HG02763 (cell line): ENCODE measurements around the gene ZC3H10.
"Not testable (repeated sequence)": the region's sequence is repeated elsewhere in the genome, so short reads cannot be mapped to it uniquely, and the experiment has no call there.

Experiments
- ATAC-seq: cut with Tn5 transposase; IDR thresholded peaks from one replicate; pipeline ENCODE4 v1.9.1; 2021; ENCODE audit warnings: mild to moderate bottlenecking, moderate library complexity; ENCODE audit not compliant: unreplicated experiment

ZC3H10 gene, protein sequence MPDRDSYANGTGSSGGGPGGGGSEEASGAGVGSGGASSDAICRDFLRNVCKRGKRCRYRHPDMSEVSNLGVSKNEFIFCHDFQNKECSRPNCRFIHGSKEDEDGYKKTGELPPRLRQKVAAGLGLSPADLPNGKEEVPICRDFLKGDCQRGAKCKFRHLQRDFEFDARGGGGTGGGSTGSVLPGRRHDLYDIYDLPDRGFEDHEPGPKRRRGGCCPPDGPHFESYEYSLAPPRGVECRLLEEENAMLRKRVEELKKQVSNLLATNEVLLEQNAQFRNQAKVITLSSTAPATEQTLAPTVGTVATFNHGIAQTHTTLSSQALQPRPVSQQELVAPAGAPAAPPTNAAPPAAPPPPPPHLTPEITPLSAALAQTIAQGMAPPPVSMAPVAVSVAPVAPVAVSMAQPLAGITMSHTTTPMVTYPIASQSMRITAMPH

DNA sequence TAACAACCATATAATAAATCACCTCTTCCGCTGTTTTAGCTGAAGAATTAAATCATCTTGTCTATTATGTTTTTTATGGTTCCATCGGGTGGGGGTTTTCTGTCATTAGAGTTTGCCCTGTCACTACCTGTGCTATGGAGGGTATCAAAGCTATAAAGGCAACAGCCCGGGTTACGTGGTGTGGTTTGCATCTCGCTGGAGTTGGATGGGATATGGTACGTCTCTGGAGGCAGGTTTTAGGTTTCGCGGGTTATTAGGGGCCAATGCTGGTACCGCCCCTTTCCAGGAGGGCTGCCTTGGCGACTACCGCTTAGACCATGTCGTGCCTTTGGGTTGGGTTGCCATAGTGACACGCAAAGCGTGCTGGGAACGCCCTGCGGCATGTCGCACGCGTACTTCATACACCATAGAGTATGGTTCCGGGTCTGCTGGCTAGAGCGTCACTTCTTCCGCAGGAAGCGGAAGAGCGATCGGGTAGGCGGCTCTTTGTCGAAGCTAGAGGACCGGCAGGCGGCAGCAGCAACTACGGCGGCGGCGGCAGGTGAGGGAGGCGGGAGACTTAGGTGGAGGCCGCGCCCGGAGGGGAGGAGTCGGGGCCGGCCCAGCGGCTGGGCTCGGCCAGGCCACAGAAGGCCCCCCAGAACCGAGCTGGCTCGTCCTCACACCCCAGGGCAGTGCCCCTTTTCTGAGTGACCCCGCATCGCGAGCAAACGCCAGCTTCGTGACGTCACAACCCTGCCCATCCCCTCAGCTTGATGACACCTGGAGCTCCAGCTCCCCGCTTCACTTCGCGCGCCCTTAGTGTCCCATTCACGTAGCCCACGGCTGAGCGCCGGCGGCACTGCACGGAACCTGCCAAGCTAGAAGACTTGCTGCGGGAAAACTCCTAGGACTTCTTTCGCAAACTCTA, at the start of gene ZC3H10:
ZC3H10 (plus strand) TSS at position 489 of the 910 bp plus-strand sequence. CDS start 2,297 bp downstream, outside the sequence.
- peak; percentile 75 for ATAC-seq

DNA sequence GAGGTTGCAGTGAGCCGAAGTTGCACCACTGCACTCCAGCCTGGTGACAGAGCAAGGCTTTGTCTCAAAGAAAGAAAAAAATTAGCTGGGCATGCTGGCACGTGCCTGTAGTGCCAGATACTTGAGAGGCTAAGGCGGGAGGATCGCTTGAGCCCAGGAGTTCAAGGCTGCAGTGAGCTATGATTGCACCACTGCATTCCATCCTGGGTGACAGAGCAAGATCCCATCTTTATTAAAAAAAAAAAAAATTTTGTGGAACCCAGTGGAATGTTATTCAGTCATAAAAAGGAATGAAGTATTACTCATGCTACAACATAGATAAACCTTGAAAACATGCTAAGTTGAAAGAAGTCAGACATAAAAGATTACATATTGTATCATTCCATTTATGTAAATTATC, 46.4 kb upstream of the ZC3H10 start:
- no peak for ATAC-seq

DNA sequence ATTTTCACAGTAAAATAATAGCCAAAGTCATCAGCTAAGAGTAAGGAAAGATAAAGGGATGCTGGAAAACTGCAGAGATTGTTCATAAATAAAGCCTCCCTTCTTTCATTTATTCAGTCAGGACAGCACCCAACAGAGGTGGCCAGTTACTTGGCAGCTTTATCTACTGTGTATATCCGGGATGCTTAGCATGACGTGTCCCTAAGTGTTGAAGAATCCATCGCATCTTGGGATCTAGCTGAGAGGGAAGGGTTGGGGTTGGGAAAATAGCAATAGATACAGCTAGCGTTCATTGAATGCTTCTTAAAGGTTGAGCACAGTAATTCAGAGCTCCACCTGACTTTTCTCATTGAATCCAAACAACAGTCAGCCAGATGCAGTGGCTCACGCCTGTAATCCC, 43.7 kb upstream of the ZC3H10 start:
- ATAC-seq, result no peak

DNA sequence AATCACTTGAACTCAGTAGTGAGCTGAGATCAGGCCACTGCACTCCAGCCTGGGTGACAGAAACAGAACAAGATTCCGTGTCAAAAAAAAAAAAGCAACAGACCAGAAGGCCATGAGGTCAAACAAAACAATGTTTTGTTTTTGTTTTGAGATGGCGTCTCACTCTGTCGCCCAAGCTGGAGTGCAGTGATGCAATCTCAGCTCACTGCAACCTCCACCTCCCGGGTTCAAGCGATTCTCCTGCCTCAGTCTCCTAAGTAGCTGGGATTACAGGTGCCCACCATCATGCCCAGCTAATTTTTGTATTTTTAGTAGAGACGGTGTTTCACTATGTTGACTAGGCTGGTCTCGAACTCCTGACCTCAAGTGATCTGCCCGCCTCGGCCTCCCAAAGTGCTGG, 40.1 kb upstream of the ZC3H10 start:
- not testable (repeated sequence) for ATAC-seq

DNA sequence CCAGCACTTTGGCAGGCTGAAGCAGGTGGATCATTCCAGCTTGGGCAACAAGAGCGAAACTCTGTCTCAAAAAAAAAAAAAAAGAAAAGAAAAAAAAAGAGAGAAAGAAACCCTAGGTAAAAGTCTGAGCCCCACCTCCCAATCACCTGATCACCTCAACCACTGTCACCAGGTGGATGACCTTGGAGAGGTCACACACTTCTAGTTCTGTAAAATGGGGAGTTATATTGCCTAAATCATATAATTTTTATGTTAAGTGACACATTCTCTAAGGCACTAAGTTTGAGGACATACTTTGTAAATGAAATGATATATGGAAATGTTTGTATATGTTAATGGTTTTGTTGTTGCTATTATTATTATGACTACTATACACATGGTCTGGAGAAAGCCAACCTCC, 39.6 kb upstream of the ZC3H10 start:
- no peak for ATAC-seq

DNA sequence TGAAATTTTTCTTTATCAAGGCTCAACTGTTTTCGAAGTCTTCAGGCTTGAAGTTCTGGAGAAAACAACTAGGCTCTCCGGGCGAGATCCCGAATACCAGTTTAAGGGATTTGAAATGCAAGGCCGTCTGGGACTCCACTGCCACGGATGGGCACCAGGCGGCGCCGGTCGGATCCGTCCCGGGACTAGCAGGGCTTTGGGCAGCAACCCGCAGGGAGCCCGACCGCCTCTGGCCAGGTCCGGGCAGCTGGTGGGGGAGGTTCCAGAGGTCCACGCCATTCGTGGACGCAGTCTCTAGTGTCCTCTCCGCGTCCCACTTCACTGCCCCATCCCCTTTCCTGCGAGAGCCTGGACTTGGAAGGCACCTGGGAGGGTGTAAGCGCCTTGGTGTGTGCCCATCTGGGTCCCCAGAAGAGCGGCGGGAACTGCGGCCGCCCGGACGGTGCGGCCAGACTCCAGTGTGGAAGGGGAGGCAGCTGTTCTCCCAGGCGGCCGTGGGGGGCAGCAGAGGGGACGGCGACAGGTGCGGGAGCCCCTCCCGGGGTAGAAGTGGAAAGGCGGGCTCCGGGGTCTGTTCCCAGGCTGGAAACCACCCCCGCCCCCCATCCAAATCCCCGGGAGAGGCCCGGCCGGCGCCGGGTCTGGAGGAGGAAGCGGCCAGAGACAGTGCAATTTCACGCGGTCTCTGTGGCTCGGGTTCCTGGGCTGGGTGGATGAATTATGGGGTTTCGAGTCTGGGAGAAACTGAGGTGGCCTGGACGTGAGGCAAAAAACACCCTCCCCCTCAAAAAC, 38.9 kb upstream of the ZC3H10 start:
- ATAC-seq, result no peak

DNA sequence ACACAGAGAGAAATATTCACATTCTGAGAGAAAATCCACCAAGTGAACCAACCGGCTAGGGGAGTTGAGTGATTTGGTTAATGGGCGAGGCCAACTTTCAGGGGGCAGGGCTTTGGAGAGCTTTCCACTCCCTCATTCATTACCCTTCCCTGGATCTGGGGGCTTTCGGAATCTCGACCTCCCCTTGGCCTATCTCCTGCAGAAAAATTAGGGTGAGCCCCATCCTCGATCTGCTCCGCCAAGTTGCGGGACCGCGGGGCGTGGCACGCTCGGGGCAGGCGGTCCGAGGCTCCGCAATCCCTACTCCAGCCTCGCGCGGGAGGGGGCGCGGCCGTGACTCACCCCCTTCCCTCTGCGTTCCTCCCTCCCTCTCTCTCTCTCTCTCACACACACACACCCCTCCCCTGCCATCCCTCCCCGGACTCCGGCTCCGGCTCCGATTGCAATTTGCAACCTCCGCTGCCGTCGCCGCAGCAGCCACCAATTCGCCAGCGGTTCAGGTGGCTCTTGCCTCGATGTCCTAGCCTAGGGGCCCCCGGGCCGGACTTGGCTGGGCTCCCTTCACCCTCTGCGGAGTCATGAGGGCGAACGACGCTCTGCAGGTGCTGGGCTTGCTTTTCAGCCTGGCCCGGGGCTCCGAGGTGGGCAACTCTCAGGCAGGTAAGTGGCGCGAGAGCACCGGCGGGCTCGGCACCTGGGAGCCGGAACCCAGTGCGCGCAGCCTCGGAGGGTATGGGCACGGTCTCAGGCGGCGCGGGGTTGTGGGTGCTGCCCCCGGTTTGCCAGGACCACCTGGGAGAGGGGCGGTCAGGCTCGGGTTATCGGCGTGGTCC, 38.1 kb upstream of the ZC3H10 start, which contains the start of gene ERBB3:
ERBB3 (plus strand) TSS at position 443 of the 833 bp plus-strand sequence; CDS start at position 579, 136 bp downstream.
- no peak for ATAC-seq

DNA sequence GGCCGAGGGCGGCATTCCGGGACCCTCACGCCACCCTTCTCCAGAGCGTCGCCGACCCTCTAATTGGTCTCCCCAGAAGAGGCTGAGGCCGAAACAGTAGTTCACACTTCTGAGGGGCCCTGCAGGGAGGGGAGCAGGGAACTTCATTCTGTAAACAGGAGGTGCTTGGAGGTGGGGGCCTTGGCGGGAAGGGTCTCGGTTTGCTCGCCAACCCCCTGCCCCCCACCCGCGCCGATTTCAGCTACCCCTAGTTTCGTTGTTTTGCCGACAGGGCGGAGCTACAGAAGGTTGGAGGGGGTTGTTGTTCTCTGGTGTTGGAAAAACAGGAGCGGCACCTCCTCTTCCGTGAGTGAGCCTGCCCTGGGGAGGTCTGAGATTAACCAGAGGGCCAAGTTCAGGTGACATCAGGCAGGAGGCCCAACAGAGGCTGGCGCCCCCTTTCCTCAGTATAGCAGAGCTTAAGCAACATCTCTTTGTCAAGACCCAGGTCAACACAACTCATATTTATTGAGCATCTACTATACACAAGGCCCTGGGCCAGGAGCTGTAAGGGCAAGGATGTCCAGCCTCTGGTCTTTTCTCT, 37.4 kb upstream of the ZC3H10 start:
- ATAC-seq, result no peak

DNA sequence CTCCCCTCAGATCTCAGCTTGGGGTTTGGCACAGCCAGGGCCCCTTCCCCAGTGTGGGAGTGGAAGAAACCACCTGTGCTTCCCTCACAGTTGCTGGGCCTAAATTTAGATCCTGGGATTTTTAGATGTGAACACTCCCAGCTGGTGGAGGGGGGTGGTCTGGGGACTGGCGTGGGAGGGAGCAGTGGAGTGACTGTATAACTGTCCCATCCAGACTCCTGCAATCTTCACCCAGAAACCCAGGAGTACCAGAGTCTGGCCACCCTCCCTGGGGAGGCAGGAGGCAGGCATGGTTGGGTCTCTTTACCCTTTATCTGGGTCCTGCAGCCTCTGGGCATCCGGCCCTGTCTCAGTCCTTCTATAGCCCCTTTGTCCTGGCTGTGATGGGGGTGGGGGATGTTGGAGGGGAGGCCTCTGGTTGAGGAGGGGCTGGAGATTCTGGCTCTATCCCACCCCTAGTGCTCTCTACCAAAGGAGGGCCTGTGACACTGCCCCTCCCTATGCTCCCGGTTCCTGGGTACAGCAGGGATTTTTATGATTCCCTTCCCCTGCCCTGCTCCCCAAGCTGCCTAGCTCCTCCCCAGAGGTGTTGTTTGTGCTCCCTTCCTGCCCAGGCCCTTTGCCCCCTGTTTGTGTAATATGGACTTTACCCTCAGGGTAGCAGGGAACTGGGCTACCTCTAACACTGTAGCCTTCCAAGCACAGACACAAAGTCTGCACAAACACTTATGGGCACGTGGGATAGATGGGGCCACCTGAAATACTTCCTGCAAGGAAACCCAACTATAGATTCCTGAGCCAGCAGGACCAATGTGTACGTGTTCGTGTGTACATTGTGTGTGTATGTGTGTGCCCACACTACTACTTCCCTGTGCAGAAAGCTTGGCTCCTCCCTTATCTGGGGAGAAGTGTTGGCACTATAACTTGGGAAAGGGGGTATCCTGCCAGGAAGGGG, 36.4 kb upstream of the ZC3H10 start:
- ATAC-seq, result no peak

DNA sequence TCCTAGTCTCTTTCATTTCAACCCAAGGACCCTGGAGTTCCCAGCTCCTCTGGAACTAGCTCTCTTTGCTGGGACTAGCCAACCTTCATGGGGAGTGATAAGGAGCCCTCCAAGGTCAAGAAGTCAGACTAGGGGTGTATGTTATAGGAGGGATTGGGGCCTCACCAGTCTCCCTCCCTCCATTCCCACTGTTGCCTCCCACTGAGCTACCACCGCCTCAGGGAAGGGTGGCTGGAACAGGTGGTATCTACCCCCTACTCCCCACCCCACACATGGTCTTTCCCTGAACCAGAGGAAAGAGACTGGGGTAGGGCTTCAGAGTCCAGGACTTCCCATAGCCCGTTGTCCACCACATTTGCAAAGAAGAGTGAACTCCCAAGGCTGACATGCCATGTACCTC, 35.7 kb upstream of the ZC3H10 start:
- no peak for ATAC-seq

DNA sequence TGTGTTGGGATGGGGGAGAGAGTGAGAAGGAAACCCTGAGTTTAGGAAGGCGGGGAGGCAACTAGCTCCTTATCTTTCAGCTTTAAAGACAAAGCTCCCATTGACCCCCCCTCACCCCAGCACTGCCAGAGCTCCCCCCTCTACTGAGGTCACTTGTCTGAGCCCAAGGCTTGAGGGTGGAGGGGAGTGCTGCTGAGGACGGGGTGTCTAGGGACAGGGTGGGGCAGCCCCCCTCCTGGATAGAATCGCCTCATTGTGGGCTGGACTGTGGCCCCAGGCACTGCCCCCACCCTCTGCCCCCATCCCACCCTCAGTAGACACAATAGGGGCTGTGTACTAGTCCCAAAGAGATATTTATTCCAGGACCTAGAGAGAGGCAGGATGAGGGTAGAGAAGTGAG, 35.1 kb upstream of the ZC3H10 start:
- no peak for ATAC-seq

DNA sequence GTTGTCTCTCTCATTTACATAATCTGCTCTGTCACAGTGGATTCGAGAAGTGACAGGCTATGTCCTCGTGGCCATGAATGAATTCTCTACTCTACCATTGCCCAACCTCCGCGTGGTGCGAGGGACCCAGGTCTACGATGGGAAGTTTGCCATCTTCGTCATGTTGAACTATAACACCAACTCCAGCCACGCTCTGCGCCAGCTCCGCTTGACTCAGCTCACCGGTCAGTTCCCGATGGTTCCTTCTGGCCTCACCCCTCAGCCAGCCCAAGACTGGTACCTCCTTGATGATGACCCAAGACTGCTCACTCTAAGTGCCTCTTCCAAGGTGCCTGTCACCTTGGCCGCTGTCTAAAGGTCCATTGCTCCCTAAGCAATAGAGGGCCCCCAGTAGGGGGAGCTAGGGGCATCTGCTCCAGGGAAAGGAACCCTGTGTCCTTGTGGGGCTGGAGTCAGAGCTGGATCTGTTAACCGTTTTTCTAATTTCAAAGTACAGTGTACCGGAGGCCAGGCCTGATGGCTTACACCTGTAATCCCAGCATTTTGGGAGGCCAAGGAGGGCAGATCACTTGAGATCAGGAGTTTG, 33.0 kb upstream of the ZC3H10 start:
- ATAC-seq, result no peak

DNA sequence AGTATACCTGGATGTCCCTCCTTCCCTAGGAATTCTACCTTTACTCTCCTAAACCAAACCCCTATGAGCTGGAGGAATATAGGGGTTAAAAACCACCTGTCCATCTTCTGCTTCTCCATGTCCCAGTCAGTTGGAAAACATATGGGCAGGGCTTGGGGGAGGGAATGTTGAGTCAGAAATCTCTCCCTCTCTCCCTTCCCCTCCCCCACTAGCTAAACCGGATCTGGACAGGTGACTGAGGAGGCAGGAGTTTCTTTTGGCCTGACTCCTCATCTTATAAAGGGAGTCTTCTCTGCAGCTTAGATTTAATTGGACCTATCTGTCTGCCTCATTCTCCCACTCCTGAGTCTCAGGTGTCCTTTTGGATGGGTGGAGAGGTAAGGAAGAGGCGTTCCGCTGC, 32.0 kb upstream of the ZC3H10 start:
- ATAC-seq, result no peak

DNA sequence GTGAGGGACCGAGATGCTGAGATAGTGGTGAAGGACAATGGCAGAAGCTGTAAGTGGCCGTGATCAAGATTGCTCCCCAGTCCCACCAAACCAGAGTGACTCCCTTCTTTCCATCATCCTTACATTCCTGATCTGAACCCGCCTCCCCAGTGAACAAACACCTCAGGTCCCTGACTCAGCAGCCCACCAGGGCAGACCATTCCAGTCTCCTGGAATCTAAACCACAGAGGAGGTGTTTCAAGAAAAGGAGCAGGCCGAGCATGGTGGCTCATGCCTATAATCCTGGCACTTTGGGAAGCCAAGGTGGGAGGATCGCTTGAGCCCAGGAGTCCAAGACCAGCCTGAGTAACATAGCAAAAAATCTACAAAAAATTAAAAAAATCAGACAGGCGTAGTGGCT, 31.5 kb upstream of the ZC3H10 start:
- no peak for ATAC-seq

DNA sequence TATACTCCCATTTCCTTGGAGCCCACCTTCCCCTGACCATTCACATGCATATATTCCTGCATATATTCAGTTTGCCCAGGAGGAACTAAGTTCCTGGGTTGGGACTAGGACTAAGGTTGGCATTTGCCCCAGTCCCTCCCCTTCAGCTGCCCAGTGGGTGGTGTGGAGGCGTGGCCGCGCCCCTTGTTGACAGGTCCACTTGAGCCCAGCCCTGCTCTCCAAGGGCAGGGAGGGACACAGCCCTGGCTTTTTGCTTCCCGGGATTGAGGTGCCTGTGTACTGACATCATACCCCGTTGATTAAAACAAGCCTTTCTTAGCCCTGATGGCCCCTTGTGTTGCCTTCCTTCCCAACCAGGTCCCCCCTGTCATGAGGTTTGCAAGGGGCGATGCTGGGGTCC, 30.8 kb upstream of the ZC3H10 start:
- no peak for ATAC-seq

DNA sequence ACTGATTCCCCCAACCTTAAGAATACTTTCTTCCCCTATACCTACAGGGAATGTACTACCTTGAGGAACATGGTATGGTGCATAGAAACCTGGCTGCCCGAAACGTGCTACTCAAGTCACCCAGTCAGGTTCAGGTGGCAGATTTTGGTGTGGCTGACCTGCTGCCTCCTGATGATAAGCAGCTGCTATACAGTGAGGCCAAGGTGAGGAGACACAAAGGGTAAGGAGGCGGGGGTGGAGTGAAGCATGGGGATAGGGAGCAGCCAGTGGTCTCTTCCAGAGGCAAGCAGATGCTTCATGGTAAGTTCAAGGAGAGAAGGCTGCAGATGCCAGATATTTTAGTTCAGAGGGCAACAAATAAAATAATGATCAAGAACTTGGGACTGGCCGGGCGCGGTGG, 20.3 kb upstream of the ZC3H10 start:
- ATAC-seq, result no peak

DNA sequence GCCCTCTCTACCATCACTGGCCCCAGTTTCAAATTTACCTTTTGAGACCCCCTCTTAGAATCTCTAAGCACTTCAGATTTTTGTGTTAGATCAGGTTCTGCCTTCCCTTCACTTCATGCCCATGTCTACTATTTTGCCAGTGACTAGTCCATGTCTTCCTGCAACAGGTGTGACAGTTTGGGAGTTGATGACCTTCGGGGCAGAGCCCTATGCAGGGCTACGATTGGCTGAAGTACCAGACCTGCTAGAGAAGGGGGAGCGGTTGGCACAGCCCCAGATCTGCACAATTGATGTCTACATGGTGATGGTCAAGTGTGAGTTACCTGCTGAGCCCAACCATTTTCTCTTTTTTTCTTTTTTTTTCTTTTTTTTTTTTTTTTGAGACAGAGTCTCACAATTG, 19.5 kb upstream of the ZC3H10 start:
- no peak for ATAC-seq

DNA sequence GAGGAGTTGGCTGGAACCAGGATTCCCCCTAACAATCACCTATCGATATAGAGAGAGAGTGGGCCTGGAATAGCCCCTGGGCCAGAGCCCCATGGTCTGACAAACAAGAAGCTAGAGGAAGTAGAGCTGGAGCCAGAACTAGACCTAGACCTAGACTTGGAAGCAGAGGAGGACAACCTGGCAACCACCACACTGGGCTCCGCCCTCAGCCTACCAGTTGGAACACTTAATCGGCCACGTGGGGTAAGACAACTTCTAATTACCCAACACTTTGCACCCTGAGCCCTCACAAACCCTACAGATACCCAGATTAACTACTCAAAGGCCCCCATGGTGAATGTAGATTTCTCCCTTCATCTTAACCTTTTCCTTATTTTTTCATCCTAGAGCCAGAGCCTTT, 18.3 kb upstream of the ZC3H10 start:
- no peak for ATAC-seq
